Endothelial cell of umbilical vein (primary cell): ENCODE data around the gene DPYD. TPM values are rescaled to one million over a fixed set of nuclear protein-coding genes. Genes with fewer than 3 reads are reported as not detected.

Source experiments
- BruUV-seq: library from RNA; stranded (reverse); fragments of 400-500 nt; replicated peaks from 2 replicates; lab custom pipeline; 2021; lab: Mats Ljungman, UMichigan
- CTCF ChIA-PET: fragments of 300-600, 350-600 bp; sonication (Branson Sonifier 250); formaldehyde crosslinking; loops from one replicate; lab custom pipeline; 2021; ENCODE audit warnings: antibody characterized with exemption, inconsistent platforms; lab: Charles Lee
- POLR2A ChIA-PET: fragments of 300-600, 350-600 bp; sonication (Branson Sonifier 250); formaldehyde crosslinking; loops from one replicate; lab custom pipeline; 2021; ENCODE audit warnings: antibody characterized with exemption, inconsistent platforms; lab: Charles Lee
- DNase-seq: peaks from one replicate; pipeline ENCODE4 v3.0.0-alpha.2; 2011; ENCODE audit warnings: low read depth, low spot score
- FAIRE-seq: peaks from 2 replicates; lab custom pipeline; 2011; peaks lifted over from hg19 to GRCh38; lab: Jason Lieb, UNC
- H2AFZ ChIP-seq: 2 replicates; pipeline ENCODE4 v1.6.0; 2012; ENCODE audit warnings: low read depth, low read length, control low read depth, inconsistent platforms
- H3K27ac ChIP-seq: 2 replicates; pipeline ENCODE4 v1.5.1; 2011; ENCODE audit warnings: low read depth, mild to moderate bottlenecking, control low read depth, low read length, moderate library complexity; ENCODE audit not compliant: insufficient read depth
- H3K27me3 ChIP-seq, 2 experiments: 2 replicates each; pipeline versions ENCODE4 v1.6.0 to v1.6.1; 2011; ENCODE audit warnings: low read length in 2 of 2, mixed read lengths in 1 of 2; ENCODE audit not compliant: control insufficient read depth in 2 of 2, insufficient read depth in 2 of 2
- H3K36me3 ChIP-seq, 2 experiments: 2 replicates in 1 of 2; 3 replicates in 1 of 2; pipeline ENCODE4 v1.5.1; 2011; ENCODE audit warnings: low read length in 2 of 2, mild to moderate bottlenecking in 1 of 2, moderate library complexity in 1 of 2; ENCODE audit not compliant: control insufficient read depth in 2 of 2, insufficient read depth in 2 of 2; ENCODE audit errors: extremely low read depth in 1 of 2
- H3K4me1 ChIP-seq: 3 replicates; pipeline ENCODE4 v1.5.1; 2011; ENCODE audit warnings: mild to moderate bottlenecking, low read length; ENCODE audit not compliant: control insufficient read depth, insufficient read depth; ENCODE audit errors: extremely low read depth
- H3K4me2 ChIP-seq: 2 replicates; pipeline ENCODE4 v1.6.1; 2011; ENCODE audit warnings: low read length, control low read depth, mixed read lengths; ENCODE audit not compliant: insufficient read depth
- H3K4me3 ChIP-seq, 3 experiments: fragments of 200-600 bp in 1 of 3; sonication (generic), shearing (Covaris generic) in 1 of 3; replicated peaks in 1 of 3; 2 replicates each; pipeline ENCODE4 v1.5.1; 2011 to 2016; ENCODE audit warnings: control low read depth in 3 of 3, low read length in 3 of 3, mild to moderate bottlenecking in 2 of 3, inconsistent platforms in 1 of 3, low read depth in 1 of 3, moderate library complexity in 1 of 3; ENCODE audit not compliant: insufficient read depth in 1 of 3
- H3K79me2 ChIP-seq: 2 replicates; pipeline ENCODE4 v1.6.0; 2012; ENCODE audit warnings: low read length, inconsistent platforms; ENCODE audit not compliant: control insufficient read depth, insufficient read depth
- H3K9ac ChIP-seq: replicated peaks from 2 replicates; pipeline ENCODE3; 2011; ENCODE audit warnings: low read length, control low read depth; ENCODE audit not compliant: insufficient read depth; ENCODE audit errors: extremely low read depth
- H3K9me1 ChIP-seq: replicated peaks from 3 replicates; pipeline ENCODE4 v1.6.0; 2011; ENCODE audit warnings: mild to moderate bottlenecking, low read length; ENCODE audit not compliant: control insufficient read depth, insufficient read depth; ENCODE audit errors: extremely low read depth
- H3K9me3 ChIP-seq: replicated peaks from 2 replicates; pipeline ENCODE4 v1.5.1; 2012; ENCODE audit warnings: low read length, inconsistent platforms; ENCODE audit not compliant: control insufficient read depth, insufficient read depth
- H4K20me1 ChIP-seq: replicated peaks from 2 replicates; pipeline ENCODE3; 2011; ENCODE audit warnings: mild to moderate bottlenecking, low read length; ENCODE audit not compliant: control insufficient read depth, insufficient read depth; ENCODE audit errors: extremely low read depth
- CTCF ChIP-seq, 2 donors: IDR thresholded peaks; 1 replicate in 1 of 2; 2 replicates in 1 of 2; pipeline ENCODE4 v1.5.1; 2011; ENCODE audit warnings: low read length in 2 of 2, mild to moderate bottlenecking in 2 of 2, moderate library complexity in 2 of 2, control low read depth in 1 of 2, inconsistent platforms in 1 of 2, low read depth in 1 of 2; ENCODE audit not compliant: insufficient read depth in 1 of 2; ENCODE audit errors: extremely low read depth in 1 of 2
- EZH2 ChIP-seq: IDR thresholded peaks from 2 replicates; pipeline ENCODE4 v1.6.1; 2012; ENCODE audit warnings: borderline replicate concordance, low read depth, mild to moderate bottlenecking, moderate library complexity, low read length, inconsistent platforms; ENCODE audit not compliant: severe bottlenecking
- GATA2 ChIP-seq: IDR thresholded peaks from 2 replicates; pipeline ENCODE4 v1.7.0; 2011; ENCODE audit warnings: low read depth, mild to moderate bottlenecking, moderate library complexity, mixed read lengths, low read length; ENCODE audit not compliant: insufficient read length, insufficient read depth
- JUN ChIP-seq: IDR thresholded peaks from 2 replicates; pipeline ENCODE4 v1.6.1; 2011; ENCODE audit warnings: borderline replicate concordance, low read depth; ENCODE audit not compliant: insufficient read length, insufficient read depth
- MAX ChIP-seq: IDR thresholded peaks from 2 replicates; pipeline ENCODE4 v1.6.1; 2011; ENCODE audit not compliant: insufficient read depth, insufficient read length
- POLR2AphosphoS5 ChIP-seq: IDR thresholded peaks from 2 replicates; pipeline ENCODE4 v1.6.1; 2012; ENCODE audit warnings: low read depth, mild to moderate bottlenecking, control low read depth, low read length, moderate library complexity; ENCODE audit not compliant: insufficient read depth
- dilution Hi-C: fragments of 300-500 bp; cut with MboI; formaldehyde crosslinking; loops from one replicate; pipeline ENCODE4 v1.15.0; 2019; ENCODE audit warnings: low sequenced_read_pairs; ENCODE audit not compliant: extremely low pct_ligation_motif_present
- intact Hi-C: fragments of 100-400 bp; cut with micrococcal nuclease; formaldehyde crosslinking; loops from one replicate; pipeline ENCODE4 v1.10.0; 2022
- polyA plus RNA-seq, 4 experiments: library from polyadenylated mRNA; depleted of rRNA in 3 of 4; stranded (reverse) in 3 of 4; unstranded in 1 of 4; fragments of >200 nt; gene quantifications; 2 replicates each; pipeline versions ENCODE4 v1.2.1 to v1.2.3, GENCODE V29; 2011 to 2012; ENCODE audit warnings: missing spikeins in 1 of 4
- total RNA-seq: library from RNA; stranded (reverse); gene quantifications from 2 replicates; pipeline ENCODE4 v1.2.3, GENCODE V29; 2021

DPYD gene
- total and polyA plus RNA-seq, 2 donors (not counting 3 experiments of a cell fraction or from before 2014, with no cell fraction given): 4.6 to 15.1 TPM

- TF ChIP-seq CTCF (IDR thresholded peaks at IDR 0.05; ENCODE audit: extremely low read depth in 1 of 2, insufficient read depth in 1 of 2, low read depth in 1 of 2, low read length in 2 of 2): peak in 1 of 2 donors; percentile 3
- no peak for TF ChIP-seq MAX
- no peak for TF ChIP-seq EZH2
- TF ChIP-seq GATA2: no peak
- no peak for TF ChIP-seq POLR2AphosphoS5
- TF ChIP-seq JUN: no peak
- no peak overlapping the region for H3K9ac ChIP-seq
- no peaks in the 10 kb centered on the region for H3K79me2 ChIP-seq
- no peaks in the 10 kb centered on the region for H3K36me3 ChIP-seq
- no peak overlapping the region for H3K27ac ChIP-seq
- H4K20me1 ChIP-seq: no peaks in the 10 kb centered on the region
- H3K27me3 ChIP-seq: no peaks in the 10 kb centered on the region
- peak; percentile 12 for DNase-seq
- POLR2A ChIA-PET: no interaction called here
- no peak overlapping the region for H3K4me3 ChIP-seq
- BruUV-seq: no TSS peak
- H3K9me1 ChIP-seq: no peaks in the 10 kb centered on the region
- dilution Hi-C loops: no loop called here
- no peaks in the 10 kb centered on the region for H3K4me1 ChIP-seq
- no peak overlapping the region for H3K4me2 ChIP-seq
- no peaks in the 10 kb centered on the region for H3K9me3 ChIP-seq
- intact Hi-C loops: no loop called here
- FAIRE-seq: peak; percentile 44
- no peak overlapping the region for H2AFZ ChIP-seq
- CTCF ChIA-PET: interaction anchor here (0.6 to 1.4 kb wide), 2 partner anchors 592 to 1282 kb away, joined by 4 to 8 read pairs; no protein-coding TSS in a partner anchor
Observed at GRCh38 chr1:97186381-97186780, 734.5 kb downstream of the DPYD start.
